Tongue (tissue), 2 donors: Measurements from ENCODE around the gene HDHD2. TPM values are rescaled to one million over a fixed set of nuclear protein-coding genes. Genes with fewer than 3 reads are reported as not detected.

Source experiments
- small RNA-seq: library from RNA; depleted of rRNA; stranded (forward); fragments of <200 nt; gene quantifications from one replicate; pipeline ENCODE3, GENCODE V24; 2014; ENCODE audit warnings: low replicate concordance
- total RNA-seq: library from RNA; depleted of rRNA; stranded (reverse); fragments of >200 nt; gene quantifications from one replicate; pipeline ENCODE4 v1.2.3, GENCODE V29; 2014

Gene HDHD2
- total RNA-seq, 1 donor from 2014 or later: 24.1 TPM

Small RNAs within 50 kb of the gene (small RNA-seq; reads per million reads assigned to genes)
- not detected for gene AC012254.4

Other genes starting within 250 kb of the HDHD2 start
- 48.2 TPM for gene PIAS2, start 233.0 kb downstream of the HDHD2 start, total RNA-seq
- gene KATNAL2, start 232.9 kb downstream of the HDHD2 start, total RNA-seq: 4.7 TPM
- not detected for gene ELOA2, start 114.9 kb downstream of the HDHD2 start, total RNA-seq
- gene IER3IP1, start 25.9 kb upstream of the HDHD2 start, total RNA-seq: 16.9 TPM
- not detected for gene SKOR2, start 101.2 kb upstream of the HDHD2 start, total RNA-seq